HepG2 (cell line): Measurements from ENCODE around the gene POLN. TPM values are rescaled to one million over a fixed set of nuclear protein-coding genes. Genes with fewer than 3 reads are reported as not detected.

Experiments used
- ATAC-seq: fragments of 200-7000 bp; cut with Tn5 transposase; 3 replicates; pipeline ENCODE4 v1.9.1; 2020; ENCODE audit warnings: mild to moderate bottlenecking, moderate library complexity
- BruUV-seq: library from RNA; stranded (reverse); fragments of 400-500 nt; replicated peaks from 2 replicates; lab custom pipeline; 2021; lab: Mats Ljungman, UMichigan
- CTCF ChIA-PET: fragments of 300-600 bp; formaldehyde crosslinking; extraction: SDS; loops from one replicate; lab custom pipeline; 2021; ENCODE audit warnings: low total read pairs, inconsistent platforms, low intra/inter-chr PET ratio; lab: Yijun Ruan, JAX
- POLR2A ChIA-PET: fragments of 350-600 bp; sonication (Branson Sonifier 250); formaldehyde crosslinking; loops from one replicate; lab custom pipeline; 2020; ENCODE audit warnings: antibody characterized with exemption, inconsistent platforms; lab: Yijun Ruan, JAX
- DNase-seq: peaks from one replicate; pipeline ENCODE4 v3.0.0-alpha.2; 2015; ENCODE audit warnings: low spot score
- FAIRE-seq: peaks from 3 replicates; lab custom pipeline; 2011; peaks lifted over from hg19 to GRCh38; lab: Jason Lieb, UNC
- H2AFZ ChIP-seq: one replicate; pipeline ENCODE4 v1.6.1; 2011; ENCODE audit warnings: low read length, inconsistent platforms
- H3K27ac ChIP-seq: fragments of 300-600 bp; 3 replicates; pipeline ENCODE4 v1.8.0; 2011; ENCODE audit warnings: mixed run types, mild to moderate bottlenecking, mixed read lengths, low read length, inconsistent platforms; ENCODE audit not compliant: insufficient read depth; ENCODE audit errors: extremely low read length
- H3K27me3 ChIP-seq, 2 experiments: fragments of 200-600 bp in 1 of 2; 2 replicates in 1 of 2; 3 replicates in 1 of 2; pipeline versions ENCODE4 v1.6.0 to v1.8.0; 2011; ENCODE audit warnings: low read length in 2 of 2, mild to moderate bottlenecking in 2 of 2, moderate library complexity in 2 of 2, inconsistent platforms in 1 of 2; ENCODE audit not compliant: insufficient read depth in 2 of 2, control insufficient read depth in 1 of 2
- H3K36me3 ChIP-seq, 2 experiments: fragments of 200-600 bp in 1 of 2; replicated peaks in 1 of 2; 2 replicates in 1 of 2; 3 replicates in 1 of 2; pipeline versions ENCODE4 v1.5.1 to v1.8.0; 2011; ENCODE audit warnings: low read length in 2 of 2, inconsistent platforms in 1 of 2; ENCODE audit not compliant: insufficient read depth in 2 of 2, control insufficient read depth in 1 of 2
- H3K4me1 ChIP-seq: 2 replicates; pipeline ENCODE4 v1.5.1; 2012; ENCODE audit warnings: low read length, inconsistent platforms; ENCODE audit not compliant: insufficient read depth
- H3K4me2 ChIP-seq: 2 replicates; pipeline ENCODE4 v1.6.0; 2011; ENCODE audit warnings: low read depth, low read length, inconsistent platforms
- H3K4me3 ChIP-seq, 3 experiments: fragments of 200-600 bp in 1 of 3; sonication (generic), shearing (Covaris generic) in 1 of 3; replicated peaks in 1 of 3; 2 replicates each; pipeline ENCODE4 v1.5.1; 2011 to 2016; ENCODE audit warnings: low read length in 3 of 3, inconsistent platforms in 2 of 3, low read depth in 2 of 3, mild to moderate bottlenecking in 2 of 3, control low read depth in 1 of 3, mixed read lengths in 1 of 3; ENCODE audit not compliant: insufficient read depth in 1 of 3
- H3K79me2 ChIP-seq: one replicate; pipeline ENCODE4 v1.6.1; 2011; ENCODE audit warnings: low read length, inconsistent platforms; ENCODE audit not compliant: insufficient read depth
- H3K9ac ChIP-seq: 2 replicates; pipeline ENCODE4 v1.6.0; 2011; ENCODE audit warnings: mild to moderate bottlenecking, low read depth, low read length, inconsistent platforms; ENCODE audit not compliant: insufficient read depth
- H3K9me3 ChIP-seq: 2 replicates; pipeline ENCODE4 v1.5.1; 2012; ENCODE audit warnings: mild to moderate bottlenecking, low read length
- H4K20me1 ChIP-seq: 2 replicates; pipeline ENCODE4 v1.6.0; 2011; ENCODE audit warnings: inconsistent platforms, mild to moderate bottlenecking, low read length, moderate library complexity; ENCODE audit not compliant: insufficient read depth
- CEBPZ ChIP-seq: IDR thresholded peaks from 2 replicates; pipeline ENCODE4 v1.6.1; 2012; ENCODE audit warnings: low read length, improper control_type of control experiment
- FOXP1 ChIP-seq, 2 experiments: fragments of 450-650 bp in 1 of 2; IDR thresholded peaks; 2 replicates each; pipeline ENCODE4 v1.6.1; 2017 to 2018; ENCODE audit warnings: antibody characterized with exemption in 1 of 2
- GATAD2A ChIP-seq: IDR thresholded peaks from 2 replicates; pipeline ENCODE4 v1.6.1; 2016
- HNF4A ChIP-seq: sonication (generic); formaldehyde crosslinking; IDR thresholded peaks from 2 replicates; pipeline ENCODE4 v1.4.0; 2020; ENCODE audit warnings: missing genetic modification reagents
- KDM1A ChIP-seq: IDR thresholded peaks from 2 replicates; pipeline ENCODE4 v1.6.1; 2016; ENCODE audit warnings: missing compliant biosample characterization
- RFX5 ChIP-seq: IDR thresholded peaks from 2 replicates; pipeline ENCODE4 v1.6.1; 2011; ENCODE audit warnings: low read depth, low read length, improper control_type of control experiment
- SRY ChIP-seq: sonication (generic); formaldehyde crosslinking; IDR thresholded peaks from 2 replicates; pipeline ENCODE4 v1.8.0; 2022; ENCODE audit warnings: mild to moderate bottlenecking, missing genetic modification reagents
- YEATS4 ChIP-seq: sonication (generic); formaldehyde crosslinking; IDR thresholded peaks from 2 replicates; pipeline ENCODE4 v1.4.0; 2020; ENCODE audit warnings: missing genetic modification reagents, borderline replicate concordance
- ZBTB25 ChIP-seq: IDR thresholded peaks from 2 replicates; pipeline ENCODE4 v1.6.1; 2018; ENCODE audit warnings: missing genetic modification reagents
- ZBTB4 ChIP-seq: sonication (generic); formaldehyde crosslinking; IDR thresholded peaks from 2 replicates; pipeline ENCODE4 v1.4.0; 2020; ENCODE audit warnings: missing genetic modification reagents, mild to moderate bottlenecking, borderline replicate concordance
- ZKSCAN5 ChIP-seq: sonication (generic); formaldehyde crosslinking; IDR thresholded peaks from 2 replicates; pipeline ENCODE4 v1.5.1; 2020; ENCODE audit warnings: mild to moderate bottlenecking, missing genetic modification reagents
- ZNF354B ChIP-seq: sonication (generic); formaldehyde crosslinking; IDR thresholded peaks from 2 replicates; pipeline ENCODE4 v1.8.0; 2022; ENCODE audit warnings: mild to moderate bottlenecking, missing genetic modification reagents
- ZNF639 ChIP-seq: conservative IDR thresholded peaks from 2 replicates; pipeline ENCODE4 v1.6.1; 2018; ENCODE audit warnings: missing genetic modification reagents
- WGBS: methylation state at CpG from one replicate; pipeline ENCODE4 v1.1.6; 2017; ENCODE audit warnings: low lambda C conversion rate; 5-methylcytosine and 5-hydroxymethylcytosine counted together
- in situ Hi-C: cut with HindIII; loops from 2 replicates; pipeline ENCODE4 v1.10.0; 2017; ENCODE audit warnings: low pct_unique_long_range_greater_than_20kb; ENCODE audit not compliant: extremely low pct_ligation_motif_present
- intact Hi-C: fragments of 100-400 bp; cut with micrococcal nuclease; formaldehyde crosslinking; loops from one replicate; pipeline ENCODE4 v1.10.0; 2022; ENCODE audit not compliant: unreplicated experiment
- polyA plus RNA-seq, 8 experiments: library from polyadenylated mRNA; depleted of rRNA in 3 of 8; stranded (reverse) in 7 of 8; unstranded in 1 of 8; fragments of >200 nt; fragmentation: Illumina TruSeq in 4 of 8; extraction: Trizol in 4 of 8; gene quantifications; 2 replicates each; pipeline versions ENCODE4 v1.2.1 to v1.2.3, GENCODE V29; 2011 to 2016; ENCODE audit warnings: low read depth in 4 of 8, missing spikeins in 1 of 8, mixed read lengths in 1 of 8; ENCODE audit not compliant: insufficient read depth in 1 of 8
- total RNA-seq, 5 experiments: library from RNA; depleted of rRNA; stranded (reverse); fragments of >200 nt; fragmentation: Illumina TruSeq; extraction: Trizol; gene quantifications; 2 replicates each; pipeline ENCODE4 v1.2.3, GENCODE V29; 2016; ENCODE audit warnings: low read depth in 1 of 5

The POLN gene
- total and polyA plus RNA-seq, 2 of the 13 experiments (the other 11 are each of a cell fraction or from before 2014, with no cell fraction given): 0.93 to 1.5 TPM

- TF ChIP-seq ZBTB4 (CRISPR knock-in tag): no peak
- TF ChIP-seq RFX5: no peak
- TF ChIP-seq KDM1A: no peak
Measured at GRCh38 chr4:2245787-2246275, 3.9 kb upstream of the POLN start (continued).

- ChIA-PET CTCF (no interaction called here), POLR2A (no interaction called here)
- Histone ChIP-seq H3K4me1 (peaks cover 40% of the 10 kb centered on the region), H3K27ac (no peak overlapping the region), H2AFZ (no peak overlapping the region), H3K27me3 (no peaks in the 10 kb centered on the region), H3K4me3 (no peak overlapping the region), H3K36me3 (peaks cover 0 to 3% of the 10 kb centered on the region in 2 experiments; a peak in 2 of 5 replicates), H3K9me3 (no peaks in the 10 kb centered on the region), H3K4me2 (peak overlapping the region; percentile 1; the same call in 1 of the 2 replicates), H3K79me2 (peaks cover 14% of the 10 kb centered on the region), H4K20me1 (0 out of 2 replicates have a peak, but pooled peaks cover 2% of the 10 kb centered on the region), H3K9ac (no peak overlapping the region)
- WGBS: 39% methylated on average over 7 of the region's 7 CpGs
- intact Hi-C loops: loop anchor here (10.0 kb wide), 1 partner anchor 220 kb away; the partner anchor contains the start of gene RNF4
- FAIRE-seq (no peak), DNase-seq (peak; percentile 21), ATAC-seq (no peak; the same call in 2 of the 3 replicates)
- in situ Hi-C loops: no loop called here
- BruUV-seq: no TSS peak
- TF ChIP-seq ZKSCAN5 (CRISPR knock-in tag) (0 out of 2 replicates have a peak, but pooled peaks have one; percentile 22), HNF4A (CRISPR knock-in tag) (0 out of 2 replicates have a peak, but pooled peaks have one; percentile 34), ZNF354B (CRISPR knock-in tag) (no peak), FOXP1 (IDR thresholded peaks at IDR 0.05) (no peak), FOXP1 (CRISPR knock-in tag; IDR thresholded peaks at IDR 0.05) (0 out of 2 replicates have a peak, but pooled peaks have one; percentile 34), CEBPZ (no peak), GATAD2A (CRISPR knock-in tag) (peak; percentile 59), YEATS4 (CRISPR knock-in tag) (no peak), SRY (CRISPR knock-in tag) (no peak), ZBTB25 (CRISPR knock-in tag) (no peak), ZNF639 (CRISPR knock-in tag) (no peak)
Measured at GRCh38 chr4:2245057-2245786, 3.3 kb upstream of the POLN start.
